HTR-8/SVneo (cell line): ENCODE measurements around the gene DCHS2.

Experiments used
- DNase-seq: peaks from one replicate; pipeline ENCODE4 v3.0.0; 2011; ENCODE audit warnings: low spot score, mixed read lengths; ENCODE audit not compliant: insufficient read length
- FAIRE-seq: peaks from 2 replicates; lab custom pipeline; 2011; peaks lifted over from hg19 to GRCh38; lab: Jason Lieb, UNC

Gene DCHS2

GRCh38 chr4:154407443-154407842 is 84.2 kb downstream of the DCHS2 start:
- DNase-seq: no peak
- no peak for FAIRE-seq

GRCh38 chr4:154406018-154406795 is 85.4 kb downstream of the DCHS2 start:
- FAIRE-seq (no peak), DNase-seq (no peak)

DNA sequence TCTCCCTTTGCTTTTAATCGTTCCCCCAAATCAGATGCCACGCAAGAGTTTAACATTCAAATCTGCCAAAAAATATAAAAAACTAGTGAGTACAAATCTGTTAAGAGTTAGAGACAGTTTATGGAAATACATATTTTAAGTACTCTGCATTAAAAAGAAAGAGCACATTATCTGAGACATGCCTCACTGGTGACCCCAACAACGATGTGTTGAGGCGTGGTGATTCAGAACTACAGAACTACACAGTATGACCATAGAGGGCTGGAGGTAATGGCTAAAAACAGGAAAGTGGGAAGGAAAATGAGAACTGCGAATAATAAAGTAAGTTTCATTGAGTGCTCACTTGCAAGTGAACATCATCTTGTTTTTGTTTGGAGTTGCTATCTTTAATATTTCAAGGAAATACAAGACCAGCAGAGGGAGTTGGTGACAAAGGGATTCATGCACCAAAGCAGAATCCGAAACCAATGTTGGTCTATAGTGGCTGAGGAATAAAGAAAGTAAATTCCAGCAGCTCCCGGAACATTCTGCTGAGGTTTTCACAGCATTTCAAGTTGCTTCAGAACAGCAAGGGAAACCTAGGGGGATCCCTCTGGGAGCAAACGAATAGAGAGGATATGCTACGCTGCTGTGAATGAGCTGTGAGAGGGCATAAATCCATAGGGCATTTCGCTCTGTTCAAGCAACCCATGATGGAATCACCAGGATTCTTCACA is 92.2 kb downstream of the DCHS2 start:
- peak; percentile 15 for DNase-seq

GRCh38 chr4:154390324-154390723 is 101.3 kb downstream of the DCHS2 start:
- DNase-seq (no peak), FAIRE-seq (no peak)

More for the DNA sequence above, 92.2 kb downstream of the DCHS2 start:
- FAIRE-seq: peak; percentile 13

- no peak for DNase-seq
- FAIRE-seq: no peak
Measured at GRCh38 chr4:154389148-154389547, 102.5 kb downstream of the DCHS2 start.

DNA sequence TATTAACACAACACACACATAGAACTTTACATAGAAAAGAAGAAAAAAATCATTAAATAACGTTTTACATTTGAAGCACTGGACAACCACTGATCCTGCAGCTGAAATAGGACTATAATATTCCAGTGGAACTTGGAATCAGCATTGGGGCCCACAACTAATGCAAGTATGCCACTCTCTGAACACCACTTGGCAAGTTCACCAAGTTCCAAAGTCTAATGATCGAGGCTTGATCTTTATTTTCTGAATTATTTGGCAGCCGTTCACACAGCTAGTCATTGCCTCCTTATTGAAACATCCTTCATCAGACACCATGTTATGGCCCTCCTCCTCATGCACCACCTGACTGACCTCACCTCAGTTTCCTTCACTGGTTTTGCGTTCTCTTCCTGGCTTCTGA is 107.6 kb downstream of the DCHS2 start:
- DNase-seq: no peak
- FAIRE-seq: no peak

DNA sequence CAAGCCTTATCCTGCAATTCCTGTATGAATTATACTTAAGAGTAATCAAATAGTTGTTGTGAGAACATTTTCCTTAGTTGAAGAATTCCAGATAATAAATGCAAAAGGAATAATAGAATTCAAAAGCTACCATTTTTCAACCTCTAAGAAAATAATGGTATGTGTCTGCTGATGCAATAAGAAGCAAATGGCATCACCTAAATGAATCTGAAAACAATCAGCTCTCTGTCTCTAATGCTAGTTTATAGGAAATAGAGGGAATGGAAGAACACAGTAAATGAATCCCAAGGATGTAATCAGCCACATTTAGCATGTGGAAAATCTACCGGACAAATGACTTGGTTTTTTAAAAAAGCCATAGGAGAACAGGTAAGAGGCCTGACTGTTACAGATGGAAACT is 115.1 kb downstream of the DCHS2 start:
- DNase-seq (no peak), FAIRE-seq (no peak)

- DNase-seq: no peak
- no peak for FAIRE-seq
Measured at GRCh38 chr4:154368060-154368459, 123.5 kb downstream of the DCHS2 start.

- FAIRE-seq (no peak), DNase-seq (no peak)
Measured at GRCh38 chr4:154367659-154368058, 123.9 kb downstream of the DCHS2 start.

- DNase-seq: no peak
- FAIRE-seq: no peak
Measured at GRCh38 chr4:154366956-154367355, 124.6 kb downstream of the DCHS2 start.

DNA sequence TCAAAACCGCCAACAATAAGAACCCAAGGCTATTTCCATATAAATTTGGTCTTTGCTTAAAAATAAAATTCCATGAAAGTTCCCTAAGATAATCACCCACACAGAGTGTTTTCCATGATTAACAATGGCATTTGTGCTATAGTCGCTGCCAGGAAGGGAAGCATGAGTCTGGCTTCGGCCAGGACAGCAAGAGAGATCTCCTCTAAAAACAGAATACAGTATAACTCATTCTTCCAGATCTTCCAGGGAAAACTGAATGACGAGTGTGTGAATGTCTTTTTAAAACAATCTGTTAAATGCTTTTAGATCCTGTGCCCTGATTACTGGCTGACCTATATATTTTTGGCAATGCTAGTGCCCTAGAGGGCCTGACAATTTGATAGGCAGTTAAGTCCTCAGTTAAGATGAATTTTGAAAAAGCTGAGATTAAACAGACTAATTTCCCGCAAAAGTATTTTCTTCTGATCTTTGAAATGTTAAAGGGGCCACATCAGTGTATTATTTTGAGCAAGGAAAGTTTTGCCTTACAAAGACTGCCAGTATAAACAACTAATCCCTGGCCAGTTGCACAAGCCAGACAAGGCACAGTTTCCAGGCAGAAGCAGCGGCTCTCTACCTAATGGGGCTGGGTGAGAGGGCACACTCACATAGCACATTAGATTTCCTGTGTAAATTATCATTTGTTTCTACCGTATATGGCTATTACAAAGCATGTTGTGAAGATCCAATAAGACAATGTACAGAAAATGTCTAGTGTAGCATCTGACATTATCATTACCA is 127.3 kb downstream of the DCHS2 start:
- no peak for DNase-seq
- FAIRE-seq: no peak

- FAIRE-seq (no peak), DNase-seq (no peak)
Measured at GRCh38 chr4:154361450-154361849, 130.1 kb downstream of the DCHS2 start.

DNA sequence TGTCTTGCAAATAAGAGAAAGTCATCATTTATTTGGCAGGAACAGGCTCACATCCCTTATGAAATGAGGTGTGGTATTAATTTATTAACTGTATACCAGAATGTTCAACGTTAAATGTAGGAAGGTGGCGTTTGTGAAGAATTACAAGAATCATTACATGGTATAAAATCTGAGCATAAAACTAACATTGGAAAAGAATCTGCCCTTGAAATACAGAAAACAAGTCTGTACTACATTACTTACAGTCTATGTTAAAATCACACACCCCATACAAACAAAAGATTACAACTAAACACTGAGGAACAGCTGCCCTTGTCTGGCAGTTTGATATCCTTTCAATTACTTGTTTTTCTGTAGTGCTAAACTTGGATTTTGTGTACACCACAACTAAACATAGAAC is 131.1 kb downstream of the DCHS2 start:
- no peak for FAIRE-seq

DNA sequence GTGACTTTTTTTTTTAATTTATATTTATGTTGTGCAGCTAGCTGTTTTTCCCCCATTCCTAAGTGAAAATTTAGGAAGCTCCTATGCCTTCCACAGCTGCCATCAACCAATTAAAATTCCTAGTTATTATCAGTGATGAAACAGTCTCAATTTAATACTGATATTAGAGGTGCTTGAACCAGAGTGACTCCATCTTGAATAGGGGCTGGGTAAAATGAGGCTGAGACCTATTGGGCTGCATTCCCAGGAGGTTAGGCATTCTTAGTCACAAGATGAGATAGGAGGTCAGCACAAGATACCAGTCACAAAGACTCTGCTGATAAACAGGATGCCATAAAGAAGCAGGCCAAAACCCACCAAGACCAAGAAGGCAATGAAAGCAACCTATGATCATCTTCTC is 136.7 kb downstream of the DCHS2 start:
- DNase-seq (no peak), FAIRE-seq (no peak)

More for the DNA sequence above, 131.1 kb downstream of the DCHS2 start:
- DNase-seq: no peak

DNA sequence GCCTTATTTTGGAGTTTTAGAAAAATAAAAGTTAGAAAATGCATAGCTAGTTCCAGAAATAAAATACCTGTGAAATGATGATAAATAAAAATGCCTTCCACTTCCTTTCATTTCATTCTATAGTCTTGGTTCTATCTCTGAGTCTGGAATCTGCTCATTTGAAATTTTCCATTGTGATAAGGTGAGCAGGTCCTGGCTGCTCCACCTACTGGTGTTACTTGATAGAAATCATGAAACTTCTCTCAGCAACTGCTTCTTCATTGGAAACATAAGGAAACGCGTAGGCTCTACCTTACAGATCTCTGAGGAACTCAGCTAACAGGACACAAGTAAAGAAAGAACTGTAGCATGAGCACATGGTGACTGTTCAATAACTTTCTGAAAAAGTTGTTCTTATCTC is 141.8 kb downstream of the DCHS2 start:
- DNase-seq (no peak), FAIRE-seq (no peak)

GRCh38 chr4:154348657-154349056 is 142.9 kb downstream of the DCHS2 start:
- FAIRE-seq: no peak
- no peak for DNase-seq

GRCh38 chr4:154345359-154345758 is 146.2 kb downstream of the DCHS2 start:
- DNase-seq (no peak), FAIRE-seq (no peak)

GRCh38 chr4:154344686-154345085 is 146.9 kb downstream of the DCHS2 start:
- DNase-seq (no peak), FAIRE-seq (no peak)

DNA sequence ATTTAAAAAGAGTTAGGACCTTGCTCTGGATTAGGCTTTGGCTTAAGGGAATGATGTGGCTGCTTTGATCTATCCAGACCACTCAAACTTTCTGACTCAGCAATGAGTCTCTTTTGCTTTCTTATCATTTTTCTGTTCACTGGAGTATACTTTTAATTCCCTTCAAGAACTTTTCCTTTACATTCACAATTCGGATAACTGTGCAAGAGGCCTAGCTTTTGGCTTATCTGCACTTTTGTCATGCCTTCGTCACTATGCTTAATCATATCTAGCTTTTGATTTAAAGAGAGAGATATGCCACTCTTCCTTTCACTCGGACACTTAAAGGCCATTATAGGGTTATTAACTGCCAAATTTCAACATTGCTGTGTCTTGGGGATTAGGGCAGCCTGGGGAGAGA is 147.9 kb downstream of the DCHS2 start:
- no peak for FAIRE-seq
- no peak for DNase-seq

GRCh38 chr4:154341448-154341847 is 150.2 kb downstream of the DCHS2 start:
- no peak for DNase-seq
- FAIRE-seq: no peak

- FAIRE-seq: no peak
- DNase-seq: no peak
Measured at GRCh38 chr4:154335588-154335987, 156.0 kb downstream of the DCHS2 start.
